OCI-LY3 (cell line): ENCODE measurements around the gene C19orf12.

Experiments
- CTCF ChIP-seq: fragments of 200-600, 300-600 bp; sonication (generic); IDR thresholded peaks from 2 replicates; pipeline ENCODE4 v1.5.1; 2014; ENCODE audit warnings: antibody characterized with exemption, low read length, low read depth
- EZH2phosphoT487 ChIP-seq: fragments of 200-600 bp; shearing (Covaris generic); IDR thresholded peaks from 2 replicates; pipeline ENCODE4 v1.6.1; 2018; ENCODE audit warnings: antibody characterized with exemption, mixed run types, low read depth

- TF ChIP-seq EZH2phosphoT487 (no peak), CTCF (no peak)
These were observed 9.1 kb upstream of the C19orf12 start for GRCh38 chr19:29724102-29724641.
